GM18511 (cell line): ENCODE measurements around the gene PAMR1.
"Not testable (repeated sequence)": the region's sequence is repeated elsewhere in the genome, so short reads cannot be mapped to it uniquely, and the experiment has no call there.

Source experiments
- ATAC-seq: cut with Tn5 transposase; IDR thresholded peaks from one replicate; pipeline ENCODE4 v1.9.1; 2021; ENCODE audit warnings: mild to moderate bottlenecking, moderate library complexity; ENCODE audit not compliant: unreplicated experiment

Gene PAMR1, protein sequence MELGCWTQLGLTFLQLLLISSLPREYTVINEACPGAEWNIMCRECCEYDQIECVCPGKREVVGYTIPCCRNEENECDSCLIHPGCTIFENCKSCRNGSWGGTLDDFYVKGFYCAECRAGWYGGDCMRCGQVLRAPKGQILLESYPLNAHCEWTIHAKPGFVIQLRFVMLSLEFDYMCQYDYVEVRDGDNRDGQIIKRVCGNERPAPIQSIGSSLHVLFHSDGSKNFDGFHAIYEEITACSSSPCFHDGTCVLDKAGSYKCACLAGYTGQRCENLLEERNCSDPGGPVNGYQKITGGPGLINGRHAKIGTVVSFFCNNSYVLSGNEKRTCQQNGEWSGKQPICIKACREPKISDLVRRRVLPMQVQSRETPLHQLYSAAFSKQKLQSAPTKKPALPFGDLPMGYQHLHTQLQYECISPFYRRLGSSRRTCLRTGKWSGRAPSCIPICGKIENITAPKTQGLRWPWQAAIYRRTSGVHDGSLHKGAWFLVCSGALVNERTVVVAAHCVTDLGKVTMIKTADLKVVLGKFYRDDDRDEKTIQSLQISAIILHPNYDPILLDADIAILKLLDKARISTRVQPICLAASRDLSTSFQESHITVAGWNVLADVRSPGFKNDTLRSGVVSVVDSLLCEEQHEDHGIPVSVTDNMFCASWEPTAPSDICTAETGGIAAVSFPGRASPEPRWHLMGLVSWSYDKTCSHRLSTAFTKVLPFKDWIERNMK

GRCh38 chr11:35525501-35526175, at the start of gene PAMR1:
TSS of gene PAMR1 (minus strand) at chr11:35525616. CDS start at chr11:35525585, 31 bp downstream.
- ATAC-seq = peak; percentile 62

DNA sequence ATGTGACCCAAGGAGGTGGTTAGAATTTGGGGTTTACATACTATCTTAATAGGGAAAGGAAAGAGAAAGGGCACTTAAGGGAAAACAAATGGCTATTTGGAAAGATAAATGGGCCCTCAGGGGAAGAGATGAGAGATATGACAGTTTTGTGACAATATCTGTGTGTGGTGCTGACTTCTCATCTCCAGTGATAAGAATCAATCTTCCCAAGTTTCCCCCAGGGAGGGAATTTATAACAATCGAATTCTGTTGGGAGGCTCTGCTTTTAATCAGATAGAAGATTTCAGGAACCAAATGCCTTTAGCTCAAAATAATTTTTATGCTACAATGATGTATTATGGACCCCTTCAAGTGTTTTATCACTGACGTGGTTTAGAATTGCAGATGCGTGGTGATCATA, 46.3 kb upstream of the PAMR1 start:
- no peak for ATAC-seq

- no peak for ATAC-seq
Measured at GRCh38 chr11:35567737-35568465, 42.5 kb upstream of the PAMR1 start.

GRCh38 chr11:35566885-35567284, 41.5 kb upstream of the PAMR1 start:
- no peak for ATAC-seq

DNA sequence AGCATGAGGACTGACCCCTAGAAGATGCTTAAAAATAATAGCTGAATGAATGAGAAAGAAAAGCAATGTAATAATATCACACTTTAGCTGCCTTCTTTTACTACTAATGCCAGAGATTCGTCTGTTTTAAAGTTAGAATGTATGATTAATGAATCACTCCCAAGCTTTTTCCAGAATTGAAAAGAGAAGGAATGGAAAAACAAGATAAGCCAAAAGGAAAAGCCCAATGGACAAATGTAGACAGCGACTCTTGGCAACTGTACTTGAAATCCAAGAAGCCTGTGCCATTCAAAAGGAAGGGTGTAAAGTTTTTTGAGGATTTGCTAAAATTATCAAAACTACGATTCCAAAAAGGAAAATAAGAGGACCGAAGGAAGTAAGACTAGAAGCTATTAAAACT, 40.8 kb upstream of the PAMR1 start:
- ATAC-seq = no peak

- no peak for ATAC-seq
Measured at GRCh38 chr11:35564245-35564595, 38.8 kb upstream of the PAMR1 start.

DNA sequence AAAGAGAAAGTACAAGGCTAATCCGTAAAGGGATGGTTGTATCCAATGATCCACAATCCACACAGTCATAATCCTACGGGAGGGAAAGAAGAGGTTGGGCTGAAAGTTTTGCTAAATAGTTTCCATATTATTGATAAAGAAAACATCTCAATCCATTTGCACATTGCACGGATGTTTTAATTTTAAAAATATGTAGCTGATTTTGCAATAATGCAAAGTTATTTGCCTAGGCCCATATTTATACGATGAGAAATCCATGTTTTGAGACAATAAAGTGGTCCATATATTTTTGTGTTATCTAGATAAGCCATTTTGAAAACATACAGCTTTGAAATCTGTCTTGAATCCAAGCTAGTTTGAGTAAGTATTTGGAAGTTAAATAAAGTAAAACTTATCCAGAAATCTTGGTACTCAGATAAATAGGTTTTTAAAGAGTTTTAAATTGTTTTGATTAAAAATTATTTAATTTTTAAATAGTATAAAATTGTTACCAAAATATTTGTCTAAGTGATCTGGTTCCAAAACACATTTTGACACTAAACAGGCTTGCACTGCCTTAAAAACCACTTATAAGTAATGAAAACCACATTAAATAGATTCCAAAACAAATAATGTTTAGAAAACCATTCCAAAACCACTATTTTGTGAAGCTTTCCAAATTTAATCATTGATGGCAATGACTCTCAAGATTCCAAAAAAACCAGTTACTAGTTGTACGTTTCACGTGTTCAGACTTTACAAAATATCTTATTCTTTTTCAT, 38.2 kb upstream of the PAMR1 start:
- no peak for ATAC-seq

DNA sequence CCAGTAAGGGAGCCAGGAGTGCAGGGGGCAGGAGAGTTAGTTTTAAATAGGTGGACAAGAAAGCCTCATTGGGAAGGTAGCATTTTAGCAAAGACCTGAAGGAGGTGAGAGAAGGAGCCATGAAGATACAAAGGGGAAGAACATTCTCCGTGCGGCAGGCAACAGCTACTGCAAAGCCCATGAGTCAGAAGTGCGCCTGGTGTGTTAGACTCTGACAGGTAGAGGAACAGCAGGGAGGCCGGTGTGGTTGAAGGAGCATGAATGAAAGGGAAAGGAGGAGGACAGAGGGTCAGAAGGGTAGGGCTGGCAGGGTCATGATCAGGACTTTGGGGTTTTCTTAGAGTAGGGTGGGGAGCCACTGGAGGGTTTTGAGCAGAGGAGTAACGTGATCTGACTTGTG, 34.5 kb upstream of the PAMR1 start:
- ATAC-seq = no peak

DNA sequence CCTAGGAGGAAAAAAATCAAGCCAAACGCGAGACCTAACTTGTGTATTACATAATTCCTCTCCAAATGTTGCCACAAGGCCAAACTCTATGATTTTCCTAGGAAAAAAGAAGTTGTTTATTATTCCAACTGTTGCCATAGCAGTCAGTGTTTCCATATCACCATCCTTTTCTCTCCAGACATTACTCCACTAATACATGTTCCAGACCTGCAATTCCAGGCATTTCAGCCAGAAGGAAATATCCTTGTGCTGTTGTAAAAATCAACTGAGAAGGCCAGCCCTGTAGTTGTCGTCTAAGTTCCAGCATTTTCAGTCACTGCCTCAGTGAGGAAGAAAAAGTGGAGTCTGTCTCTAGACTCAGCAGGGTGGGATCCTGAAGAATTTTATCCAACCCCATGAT, 33.1 kb upstream of the PAMR1 start:
- ATAC-seq = no peak

- ATAC-seq = no peak
Measured at GRCh38 chr11:35555488-35555887, 30.1 kb upstream of the PAMR1 start.

GRCh38 chr11:35554491-35555437, 29.3 kb upstream of the PAMR1 start:
- no peak for ATAC-seq

DNA sequence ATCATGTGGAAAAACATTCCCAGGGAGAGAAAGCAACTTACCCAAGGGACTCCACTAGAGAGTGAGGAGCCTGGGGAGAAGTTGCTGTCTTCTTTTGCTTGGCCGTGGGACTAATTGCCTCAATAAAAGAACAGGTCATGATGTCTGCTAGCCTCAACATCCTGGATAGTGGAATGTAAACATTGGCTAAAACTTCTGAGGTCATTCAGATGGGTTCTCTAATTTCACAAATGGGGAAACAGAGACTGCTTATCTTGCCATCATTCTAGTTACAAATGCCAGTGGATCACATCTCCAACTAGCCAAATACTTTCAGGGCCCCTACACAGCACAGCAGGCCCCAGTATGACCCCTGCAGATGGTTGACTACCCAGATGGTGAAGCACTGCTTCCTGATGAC, 28.4 kb upstream of the PAMR1 start:
- ATAC-seq = no peak

DNA sequence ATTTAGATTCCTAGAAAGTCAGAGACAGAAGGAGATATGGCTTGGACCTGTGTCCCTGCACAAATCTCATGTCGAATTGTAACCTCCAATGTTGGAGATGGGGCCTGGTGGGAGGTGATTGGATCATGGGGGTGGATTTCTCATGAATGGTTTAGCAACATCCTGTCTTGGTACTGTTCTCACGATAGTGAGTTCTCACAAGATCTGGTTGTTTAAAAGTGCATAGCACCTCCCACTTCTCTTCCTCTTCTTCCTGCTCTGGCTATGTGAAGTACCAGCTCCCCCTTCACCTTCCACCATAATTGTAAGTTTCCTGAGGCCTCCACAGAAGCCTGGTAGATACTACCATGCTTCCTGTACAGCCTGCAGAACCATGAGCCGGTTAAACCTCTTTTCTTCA, 27.6 kb upstream of the PAMR1 start:
- ATAC-seq = no peak

GRCh38 chr11:35552616-35553015, 27.2 kb upstream of the PAMR1 start:
- no peak for ATAC-seq

DNA sequence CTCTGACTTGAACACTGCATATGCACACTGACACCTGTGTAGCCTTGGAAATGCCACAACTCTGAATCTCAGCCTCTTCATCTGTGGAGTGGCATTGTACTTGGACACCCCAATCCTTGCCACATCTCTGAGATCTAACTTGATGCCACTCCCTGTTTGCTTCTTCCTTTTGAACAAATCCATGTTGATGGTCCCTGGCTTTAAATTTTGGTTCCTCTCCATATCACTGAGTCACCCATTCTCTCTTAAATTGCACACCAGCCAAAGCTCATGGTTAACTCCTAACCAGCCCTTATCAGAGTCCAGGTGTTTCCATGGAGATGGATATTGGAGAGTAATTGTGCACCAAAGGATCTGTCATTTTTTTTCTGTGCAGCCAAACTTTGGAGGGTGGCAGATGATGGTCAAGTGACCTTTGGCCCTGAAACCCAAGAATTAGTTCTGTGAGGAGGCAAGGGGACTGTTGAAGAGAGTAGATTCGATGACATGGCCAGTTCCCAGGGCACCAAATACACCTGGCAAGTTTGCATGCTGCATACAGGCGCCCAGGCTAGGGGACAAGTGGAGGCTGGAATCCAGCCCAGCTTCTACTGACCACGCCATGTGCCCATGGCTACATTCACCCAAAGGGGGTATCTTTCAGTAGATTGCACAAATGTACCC, 25.1 kb upstream of the PAMR1 start:
- ATAC-seq = no peak

GRCh38 chr11:35549787-35550186, 24.4 kb upstream of the PAMR1 start:
- ATAC-seq = no peak

- ATAC-seq = no peak
Measured at GRCh38 chr11:35548925-35549561, 23.6 kb upstream of the PAMR1 start.

DNA sequence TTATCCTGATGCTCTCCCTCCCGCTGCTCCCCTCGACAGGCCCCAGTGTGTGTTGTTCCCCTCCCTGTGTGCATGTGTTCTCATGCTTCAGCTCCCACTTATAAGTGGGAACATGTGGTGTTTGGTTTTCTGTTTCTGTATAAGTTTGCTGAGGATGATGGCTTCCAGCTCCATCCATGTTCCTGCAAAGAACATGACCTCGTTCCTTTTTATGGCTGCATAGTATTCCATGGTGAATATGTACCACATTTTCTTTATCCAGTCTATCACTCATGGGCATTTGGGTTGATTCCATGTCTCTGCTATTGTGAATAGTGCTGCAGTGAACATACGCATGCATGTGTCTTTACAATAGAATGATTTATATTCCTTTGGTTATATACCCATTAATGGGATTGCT, 22.6 kb upstream of the PAMR1 start:
- not testable (repeated sequence) for ATAC-seq
